22Rv1 (cell line): Measurements from ENCODE around the gene CTDSPL.

Experiments used
- ZFX ChIP-seq: fragments of 450-650 bp; IDR thresholded peaks from 2 replicates; pipeline ENCODE4 v1.6.1; 2017; ENCODE audit warnings: antibody characterized with exemption, borderline replicate concordance
- TF ChIP-seq, protein P1 (sequence below): fragments of 450-650 bp; IDR thresholded peaks from 2 replicates; pipeline ENCODE4 v1.5.1; 2017; ENCODE audit warnings: mild to moderate bottlenecking

DNA sequence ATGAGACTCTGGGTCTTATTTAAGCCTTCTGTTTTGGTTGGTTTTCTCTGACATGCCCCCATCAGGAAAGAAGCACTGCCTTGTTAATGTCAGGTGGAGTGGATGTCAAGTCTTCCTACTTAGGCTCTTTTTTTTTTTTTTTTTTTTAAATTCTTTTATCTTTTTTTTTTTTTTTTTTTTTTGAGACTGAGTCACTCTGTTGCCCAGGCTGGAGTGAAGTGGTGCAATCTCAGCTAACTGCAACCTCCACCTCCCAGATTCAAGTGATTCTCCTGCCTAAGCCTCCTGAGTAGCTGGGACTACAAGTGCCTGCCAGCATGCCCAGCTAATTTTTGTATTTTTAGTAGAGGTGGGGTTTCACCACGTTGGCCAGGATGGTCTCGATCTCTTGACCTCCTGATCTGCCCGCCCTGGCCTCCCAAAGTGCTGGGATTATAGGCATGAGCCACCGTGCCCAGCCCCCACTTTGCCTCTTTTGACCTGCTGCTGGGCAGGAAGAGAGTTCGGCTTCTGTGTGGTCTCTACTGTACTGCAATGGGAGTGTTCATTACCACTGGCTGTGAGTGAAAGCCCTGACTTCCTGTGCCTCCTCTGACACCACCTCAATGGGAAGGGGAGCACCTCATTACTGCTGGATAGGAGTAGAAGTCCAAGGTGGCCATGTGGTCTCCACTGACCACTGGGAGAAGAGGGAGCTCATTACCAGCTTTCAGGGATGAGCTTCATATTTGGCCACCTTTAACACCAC is 10.9 kb downstream of the CTDSPL start:
- TF ChIP-seq, protein P1, sequence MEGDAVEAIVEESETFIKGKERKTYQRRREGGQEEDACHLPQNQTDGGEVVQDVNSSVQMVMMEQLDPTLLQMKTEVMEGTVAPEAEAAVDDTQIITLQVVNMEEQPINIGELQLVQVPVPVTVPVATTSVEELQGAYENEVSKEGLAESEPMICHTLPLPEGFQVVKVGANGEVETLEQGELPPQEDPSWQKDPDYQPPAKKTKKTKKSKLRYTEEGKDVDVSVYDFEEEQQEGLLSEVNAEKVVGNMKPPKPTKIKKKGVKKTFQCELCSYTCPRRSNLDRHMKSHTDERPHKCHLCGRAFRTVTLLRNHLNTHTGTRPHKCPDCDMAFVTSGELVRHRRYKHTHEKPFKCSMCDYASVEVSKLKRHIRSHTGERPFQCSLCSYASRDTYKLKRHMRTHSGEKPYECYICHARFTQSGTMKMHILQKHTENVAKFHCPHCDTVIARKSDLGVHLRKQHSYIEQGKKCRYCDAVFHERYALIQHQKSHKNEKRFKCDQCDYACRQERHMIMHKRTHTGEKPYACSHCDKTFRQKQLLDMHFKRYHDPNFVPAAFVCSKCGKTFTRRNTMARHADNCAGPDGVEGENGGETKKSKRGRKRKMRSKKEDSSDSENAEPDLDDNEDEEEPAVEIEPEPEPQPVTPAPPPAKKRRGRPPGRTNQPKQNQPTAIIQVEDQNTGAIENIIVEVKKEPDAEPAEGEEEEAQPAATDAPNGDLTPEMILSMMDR, result no peak
- no peak for TF ChIP-seq ZFX
